K562 (cell line): ENCODE measurements around the gene IQCN. TPM values are rescaled to one million over a fixed set of nuclear protein-coding genes. Genes with fewer than 3 reads are reported as not detected.
A peak's percentile ranks its signal among the peaks of the same experiment; 100 is the strongest.

Source experiments
- ATAC-seq: fragments of 200-7000 bp; cut with Tn5 transposase; 3 replicates; pipeline ENCODE4 v1.9.1; 2020; ENCODE audit warnings: moderate library complexity
- BruUV-seq: library from RNA; stranded (reverse); fragments of 400-500 nt; replicated peaks from 2 replicates; lab custom pipeline; 2021; lab: Mats Ljungman, UMichigan
- CTCF ChIA-PET: fragments of 300-600 bp; formaldehyde crosslinking; extraction: SDS; loops from one replicate; lab custom pipeline; 2021; ENCODE audit warnings: low intra/inter-chr PET ratio; lab: Yijun Ruan, JAX
- POLR2A ChIA-PET: fragments of 300-600, 350-650 bp; sonication (Branson Sonifier 250); formaldehyde crosslinking; extraction: SDS; loops from one replicate; lab custom pipeline; 2021; ENCODE audit warnings: antibody characterized with exemption, inconsistent platforms; lab: Yijun Ruan, JAX
- DNase-seq, 4 experiments: peaks; one replicate each; pipeline versions ENCODE4 v3.0.0 to v3.0.0-alpha.2; 2011 to 2018; ENCODE audit warnings: low spot score in 3 of 4, mixed read lengths in 3 of 4; ENCODE audit errors: extremely low read depth in 1 of 4
- FAIRE-seq: peaks from 2 replicates; lab custom pipeline; 2011; peaks lifted over from hg19 to GRCh38; lab: Jason Lieb, UNC
- H2AFZ ChIP-seq: 2 replicates; pipeline ENCODE4 v1.6.0; 2011; ENCODE audit warnings: low read depth, low read length, control low read depth, inconsistent platforms
- H3K27ac ChIP-seq: fragments of 200-600 bp; 3 replicates; pipeline ENCODE4 v1.8.0; 2011; ENCODE audit warnings: low read depth, mild to moderate bottlenecking, control low read depth, inconsistent platforms, low read length, moderate library complexity, mixed read lengths; ENCODE audit errors: extremely low read depth
- H3K27me3 ChIP-seq, 2 experiments: fragments of 300-600 bp in 1 of 2; 2 replicates in 1 of 2; 3 replicates in 1 of 2; pipeline versions ENCODE4 v1.6.0 to v1.8.0; 2011; ENCODE audit warnings: inconsistent platforms in 2 of 2, low read length in 2 of 2, mild to moderate bottlenecking in 1 of 2, mixed read lengths in 1 of 2, moderate library complexity in 1 of 2; ENCODE audit not compliant: control insufficient read depth in 2 of 2, insufficient read depth in 2 of 2
- H3K36me3 ChIP-seq: fragments of 300-600 bp; 3 replicates; pipeline ENCODE4 v1.8.0; 2011; ENCODE audit warnings: mild to moderate bottlenecking, low read length, inconsistent platforms; ENCODE audit not compliant: control insufficient read depth, insufficient read depth
- H3K4me1 ChIP-seq, 2 experiments: fragments of 200-600 bp in 1 of 2; replicated peaks in 1 of 2; 2 replicates in 1 of 2; 3 replicates in 1 of 2; pipeline versions ENCODE4 v1.5.1 to v1.8.0; 2011; ENCODE audit warnings: inconsistent platforms in 2 of 2, low read length in 2 of 2, mild to moderate bottlenecking in 1 of 2, mixed read lengths in 1 of 2, moderate library complexity in 1 of 2; ENCODE audit not compliant: control insufficient read depth in 2 of 2, insufficient read depth in 2 of 2
- H3K4me2 ChIP-seq: 2 replicates; pipeline ENCODE4 v1.6.1; 2011; ENCODE audit warnings: low read length, control low read depth, inconsistent platforms, mixed read lengths; ENCODE audit not compliant: insufficient read depth
- H3K4me3 ChIP-seq: fragments of 200-600 bp; sonication (generic), shearing (Covaris generic); 2 replicates; pipeline ENCODE4 v1.5.1; 2016; ENCODE audit warnings: control low read depth, inconsistent platforms
- H3K79me2 ChIP-seq: fragments of 200-600 bp; 3 replicates; pipeline ENCODE4 v1.8.0; 2011; ENCODE audit warnings: low read length, inconsistent platforms; ENCODE audit not compliant: control insufficient read depth, insufficient read depth
- H3K9ac ChIP-seq, 2 experiments: 2 replicates each; pipeline versions ENCODE4 v1.6.0 to v1.6.1; 2011; ENCODE audit warnings: low read depth in 2 of 2, low read length in 2 of 2, control low read depth in 1 of 2, inconsistent platforms in 1 of 2, mild to moderate bottlenecking in 1 of 2, mixed read lengths in 1 of 2; ENCODE audit not compliant: insufficient read depth in 1 of 2
- H3K9me1 ChIP-seq: one replicate; pipeline ENCODE4 v1.6.0; 2011; ENCODE audit warnings: inconsistent platforms, mild to moderate bottlenecking, low read length, moderate library complexity; ENCODE audit not compliant: control insufficient read depth, insufficient read depth
- H3K9me3 ChIP-seq: replicated peaks from 2 replicates; pipeline ENCODE4 v1.5.1; 2011; ENCODE audit warnings: low read depth, low read length, inconsistent platforms; ENCODE audit not compliant: control insufficient read depth, insufficient read depth
- H4K20me1 ChIP-seq: replicated peaks from 2 replicates; pipeline ENCODE4 v1.6.1; 2011; ENCODE audit warnings: low read length, inconsistent platforms, mixed read lengths; ENCODE audit not compliant: control insufficient read depth, insufficient read depth
- GTF2E2 ChIP-seq: fragments of 200-800 bp; sonication (Bioruptor generic); IDR thresholded peaks from 2 replicates; pipeline ENCODE4 v1.6.1; 2016; ENCODE audit warnings: missing genetic modification characterization, missing compliant biosample characterization
- MTA2 ChIP-seq: fragments of 450-650 bp; IDR thresholded peaks from 2 replicates; pipeline ENCODE4 v1.6.1; 2016; ENCODE audit warnings: low read depth
- POLR2AphosphoS2 ChIP-seq: IDR thresholded peaks from 2 replicates; pipeline ENCODE4 v1.6.1; 2012; ENCODE audit warnings: low read length, improper control_type of control experiment
- RBM17 ChIP-seq: fragments of 200-400 bp; formaldehyde crosslinking; IDR thresholded peaks from 2 replicates; pipeline ENCODE4 v1.6.1; 2017; ENCODE audit warnings: low read depth, mild to moderate bottlenecking, low read length, borderline replicate concordance
- TBL1XR1 ChIP-seq, 2 experiments: IDR thresholded peaks; 2 replicates each; pipeline ENCODE4 v1.6.1; 2012; ENCODE audit warnings: improper control_type of control experiment in 2 of 2, low read length in 2 of 2, mild to moderate bottlenecking in 1 of 2
- XRCC4 ChIP-seq: IDR thresholded peaks from one replicate; pipeline ENCODE4 v1.6.1; 2011; ENCODE audit not compliant: insufficient read depth, insufficient read length; ENCODE audit errors: extremely low read depth
- ZBTB17 ChIP-seq: fragments of 450-650 bp; formaldehyde crosslinking; IDR thresholded peaks from 2 replicates; pipeline ENCODE4 v1.4.0; 2020; ENCODE audit warnings: mild to moderate bottlenecking
- ZSCAN32 ChIP-seq: fragments of 450-650 bp; formaldehyde crosslinking; IDR thresholded peaks from 2 replicates; pipeline ENCODE4 v1.4.0; 2020; ENCODE audit warnings: mild to moderate bottlenecking, moderate library complexity
- WGBS: fragments of 100-300 bp; shearing (Covaris generic); methylation state at CpG from one replicate; pipeline ENCODE4 v1.1.6; 2016; ENCODE audit warnings: low coverage, mixed read lengths; ENCODE audit not compliant: insufficient coverage; ENCODE audit errors: missing lambda C conversion rate; 5-methylcytosine and 5-hydroxymethylcytosine counted together
- in situ Hi-C: fragments of 300-500 bp; cut with MboI; formaldehyde crosslinking; loops from 4 replicates; pipeline ENCODE4 v1.15.0; 2018; ENCODE audit warnings: inconsistent platforms, mixed read lengths
- intact Hi-C: fragments of 100-400 bp; cut with micrococcal nuclease; formaldehyde crosslinking; loops from 2 replicates; pipeline ENCODE4 v1.14.2; 2022
- polyA plus RNA-seq, 8 experiments: library from polyadenylated mRNA; depleted of rRNA in 4 of 8; stranded (reverse) in 5 of 8; unstranded in 3 of 8; fragments of >200 nt; fragmentation: Nextera tagmentation in 2 of 8; fragmentation: Illumina TruSeq in 1 of 8; extraction: Ambion mirVana in 2 of 8; extraction: Trizol in 1 of 8; gene quantifications; 2 replicates each; pipeline versions ENCODE4 v1.2.1 to v1.2.3, GENCODE V29; 2011 to 2014; ENCODE audit warnings: inconsistent platforms in 1 of 8, missing spikeins in 1 of 8
- total RNA-seq, 7 experiments: library from RNA; depleted of rRNA in 6 of 7; stranded (reverse); fragments of >200 nt in 6 of 7; fragmentation: Illumina TruSeq in 2 of 7; extraction: Trizol in 2 of 7; gene quantifications; 2 replicates each; pipeline versions ENCODE4 v1.2.1 to v1.2.3, GENCODE V29; 2011 to 2021; ENCODE audit warnings: low replicate concordance in 1 of 7
- TF ChIP-seq, protein P1 (sequence below): fragments of 450-650 bp; IDR thresholded peaks from 2 replicates; pipeline ENCODE4 v1.6.1; 2016; ENCODE audit warnings: borderline replicate concordance
- TF ChIP-seq, protein P2 (sequence below): sonication (generic); formaldehyde crosslinking; IDR thresholded peaks from 2 replicates; pipeline ENCODE4 v1.8.1; 2023; ENCODE audit warnings: mild to moderate bottlenecking, missing genetic modification reagents
- TF ChIP-seq, protein P3 (sequence below): sonication (generic); formaldehyde crosslinking; IDR thresholded peaks from 2 replicates; pipeline ENCODE4 v1.8.0; 2022; ENCODE audit warnings: missing genetic modification reagents, mild to moderate bottlenecking, borderline replicate concordance

Gene IQCN
- total and polyA plus RNA-seq, 9 of the 15 experiments (the other 6 are each of a cell fraction or from before 2014, with no cell fraction given) = 0.01 to 0.07 (median 0.04) TPM; not detected in 3

DNA sequence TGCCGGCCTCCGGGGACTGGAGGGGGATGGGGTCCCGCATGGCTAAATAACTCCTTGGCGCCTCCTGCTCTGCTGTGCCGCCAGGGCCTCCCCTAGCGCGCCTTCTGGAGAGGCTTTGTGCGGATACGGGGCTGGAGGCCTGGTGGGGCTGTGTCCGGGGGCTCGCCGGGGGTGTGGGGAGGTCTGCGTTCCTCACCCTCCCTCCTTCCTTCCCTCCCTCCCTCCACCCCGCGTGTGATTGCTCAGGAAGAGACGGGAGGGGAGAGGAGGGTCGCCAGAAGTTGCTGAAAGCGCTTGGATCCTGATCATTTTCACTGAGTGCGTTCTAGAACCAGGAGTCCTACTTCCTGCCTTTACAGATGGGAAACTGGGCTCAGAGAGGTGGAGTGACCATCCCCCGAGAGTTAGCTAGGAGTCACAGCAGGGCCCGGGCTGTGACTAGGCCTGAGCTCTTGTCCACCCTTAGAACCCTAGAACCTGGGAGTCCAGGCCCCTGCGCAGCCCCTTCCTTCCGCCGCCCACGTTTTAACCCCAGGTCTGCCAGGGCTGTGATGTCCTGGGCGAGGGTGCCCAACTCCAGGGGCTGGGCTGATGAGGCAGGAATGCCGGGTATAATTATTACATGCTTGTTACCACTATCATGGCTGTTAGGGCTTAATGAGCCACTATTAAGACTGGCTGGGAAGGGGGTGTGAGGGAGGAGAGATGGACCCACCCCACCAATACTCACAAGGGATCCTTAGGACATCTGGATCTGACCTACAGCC lies 8.0 kb upstream of the IQCN start (continued):
- peak; percentile 76; the same call in 1 of the 2 replicates for TF ChIP-seq GTF2E2

DNA sequence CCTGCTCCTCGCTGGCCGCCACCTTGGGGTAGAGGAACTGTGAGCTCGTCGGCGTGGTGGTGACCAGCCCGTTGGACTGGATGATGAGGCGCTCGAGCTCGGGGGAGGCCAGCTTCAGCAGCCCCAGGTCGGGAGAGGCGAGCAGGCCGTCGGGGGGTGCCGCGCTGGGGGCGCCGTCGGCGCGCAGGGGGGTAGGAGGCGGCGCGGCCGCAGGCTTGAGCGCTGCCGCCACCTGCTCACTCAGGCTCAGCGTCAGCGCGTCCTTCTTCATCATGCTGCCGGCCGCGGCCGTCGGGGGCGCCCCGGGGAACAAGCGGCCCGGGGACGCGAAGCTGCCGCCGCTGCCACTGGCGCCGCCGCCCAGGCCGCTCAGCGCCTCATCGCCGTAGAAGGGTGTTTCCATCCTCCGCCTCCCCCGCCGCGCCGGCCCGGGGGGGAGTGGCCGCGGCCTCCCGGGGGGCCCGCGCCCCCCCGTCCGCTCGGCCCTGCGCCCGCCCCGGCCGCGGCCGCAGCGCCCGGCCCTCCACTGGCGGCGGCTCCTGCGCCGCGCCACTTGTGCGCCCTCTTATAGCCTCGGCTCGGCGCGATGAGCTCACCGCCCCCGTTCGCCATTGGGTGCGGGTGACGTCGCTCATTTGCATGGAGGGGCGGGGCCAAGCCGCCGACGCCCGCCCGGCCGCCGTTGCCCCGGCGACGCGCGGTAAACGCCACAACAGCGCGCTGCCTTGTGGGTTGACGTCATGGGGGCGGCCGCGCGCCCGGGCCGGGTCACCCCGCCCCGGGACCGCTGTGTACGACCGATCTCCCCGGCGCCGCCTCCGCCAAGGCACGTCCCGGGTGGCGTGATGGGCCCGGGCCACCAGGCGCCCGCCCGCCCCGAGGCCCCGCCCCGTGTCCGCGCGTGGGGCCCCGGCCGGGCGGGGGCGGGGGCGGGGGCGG lies 7.1 kb upstream of the IQCN start, which contains the start of gene JUND:
Gene JUND (minus strand): TSS at position 541 of the 939 bp plus-strand sequence. CDS start 138 bp downstream, at position 403.
- H3K4me2 ChIP-seq = peak within 1 kb of the TSS; percentile 99
- H2AFZ ChIP-seq = peak within 1 kb of the TSS; percentile 49; the same call in 1 of the 2 replicates
- DNase-seq = peak; percentile 84 to 99 (median 92)
- H3K9me1 ChIP-seq = peaks cover 12% of the 10 kb centered on the region
- FAIRE-seq = peak; percentile 32
- H3K27me3 ChIP-seq = no peaks in the 10 kb centered on the region
- ChIA-PET POLR2A (interaction anchor here (0.6 to 8.5 kb wide), 47 partner anchors 9 to 975 kb away, joined by 3 to 122 read pairs (median 5); partner anchors contain the start of genes CCDC124, GDF15, LSM4 and MPV17L2), CTCF (interaction anchor here (0.6 to 0.9 kb wide), 3 partner anchors 10 to 105 kb away, joined by 3 read pairs; no protein-coding TSS in a partner anchor)
- H4K20me1 ChIP-seq = peaks cover 26% of the 10 kb centered on the region
- no peaks in the 10 kb centered on the region for H3K9me3 ChIP-seq
- peaks cover 47% of the 10 kb centered on the region for H3K79me2 ChIP-seq
- in situ Hi-C loops = no loop called here
- H3K36me3 ChIP-seq = peaks cover 21% of the 10 kb centered on the region
- intact Hi-C loops = loop anchor here (1.0 to 2.0 kb wide), 3 partner anchors 23 to 133 kb away; partner anchors contain the start of gene GDF15
- under 1% methylated on average over 43 of the region's 138 CpGs for WGBS
- peak within 1 kb of the TSS; percentile 100 for H3K27ac ChIP-seq
- peaks cover 21 to 55% of the 10 kb centered on the region in 2 experiments for H3K4me1 ChIP-seq
- no TSS peak for BruUV-seq
- peak; percentile 77 for ATAC-seq
- H3K4me3 ChIP-seq = peak within 1 kb of the TSS; percentile 100
- peak within 1 kb of the TSS; percentile 99 to 100 for H3K9ac ChIP-seq
- TF ChIP-seq, protein P1, sequence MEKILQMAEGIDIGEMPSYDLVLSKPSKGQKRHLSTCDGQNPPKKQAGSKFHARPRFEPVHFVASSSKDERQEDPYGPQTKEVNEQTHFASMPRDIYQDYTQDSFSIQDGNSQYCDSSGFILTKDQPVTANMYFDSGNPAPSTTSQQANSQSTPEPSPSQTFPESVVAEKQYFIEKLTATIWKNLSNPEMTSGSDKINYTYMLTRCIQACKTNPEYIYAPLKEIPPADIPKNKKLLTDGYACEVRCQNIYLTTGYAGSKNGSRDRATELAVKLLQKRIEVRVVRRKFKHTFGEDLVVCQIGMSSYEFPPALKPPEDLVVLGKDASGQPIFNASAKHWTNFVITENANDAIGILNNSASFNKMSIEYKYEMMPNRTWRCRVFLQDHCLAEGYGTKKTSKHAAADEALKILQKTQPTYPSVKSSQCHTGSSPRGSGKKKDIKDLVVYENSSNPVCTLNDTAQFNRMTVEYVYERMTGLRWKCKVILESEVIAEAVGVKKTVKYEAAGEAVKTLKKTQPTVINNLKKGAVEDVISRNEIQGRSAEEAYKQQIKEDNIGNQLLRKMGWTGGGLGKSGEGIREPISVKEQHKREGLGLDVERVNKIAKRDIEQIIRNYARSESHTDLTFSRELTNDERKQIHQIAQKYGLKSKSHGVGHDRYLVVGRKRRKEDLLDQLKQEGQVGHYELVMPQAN = no peak
- no peak for TF ChIP-seq MTA2
- TF ChIP-seq ZBTB17 (CRISPR knock-in tag) = peak; percentile 14; the same call in 1 of the 2 replicates
- TF ChIP-seq, protein P2, sequence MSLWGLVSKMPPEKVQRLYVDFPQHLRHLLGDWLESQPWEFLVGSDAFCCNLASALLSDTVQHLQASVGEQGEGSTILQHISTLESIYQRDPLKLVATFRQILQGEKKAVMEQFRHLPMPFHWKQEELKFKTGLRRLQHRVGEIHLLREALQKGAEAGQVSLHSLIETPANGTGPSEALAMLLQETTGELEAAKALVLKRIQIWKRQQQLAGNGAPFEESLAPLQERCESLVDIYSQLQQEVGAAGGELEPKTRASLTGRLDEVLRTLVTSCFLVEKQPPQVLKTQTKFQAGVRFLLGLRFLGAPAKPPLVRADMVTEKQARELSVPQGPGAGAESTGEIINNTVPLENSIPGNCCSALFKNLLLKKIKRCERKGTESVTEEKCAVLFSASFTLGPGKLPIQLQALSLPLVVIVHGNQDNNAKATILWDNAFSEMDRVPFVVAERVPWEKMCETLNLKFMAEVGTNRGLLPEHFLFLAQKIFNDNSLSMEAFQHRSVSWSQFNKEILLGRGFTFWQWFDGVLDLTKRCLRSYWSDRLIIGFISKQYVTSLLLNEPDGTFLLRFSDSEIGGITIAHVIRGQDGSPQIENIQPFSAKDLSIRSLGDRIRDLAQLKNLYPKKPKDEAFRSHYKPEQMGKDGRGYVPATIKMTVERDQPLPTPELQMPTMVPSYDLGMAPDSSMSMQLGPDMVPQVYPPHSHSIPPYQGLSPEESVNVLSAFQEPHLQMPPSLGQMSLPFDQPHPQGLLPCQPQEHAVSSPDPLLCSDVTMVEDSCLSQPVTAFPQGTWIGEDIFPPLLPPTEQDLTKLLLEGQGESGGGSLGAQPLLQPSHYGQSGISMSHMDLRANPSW (CRISPR knock-in tag) = no peak
- no peak for TF ChIP-seq XRCC4
- no peak for TF ChIP-seq RBM17
- TF ChIP-seq, protein P3, sequence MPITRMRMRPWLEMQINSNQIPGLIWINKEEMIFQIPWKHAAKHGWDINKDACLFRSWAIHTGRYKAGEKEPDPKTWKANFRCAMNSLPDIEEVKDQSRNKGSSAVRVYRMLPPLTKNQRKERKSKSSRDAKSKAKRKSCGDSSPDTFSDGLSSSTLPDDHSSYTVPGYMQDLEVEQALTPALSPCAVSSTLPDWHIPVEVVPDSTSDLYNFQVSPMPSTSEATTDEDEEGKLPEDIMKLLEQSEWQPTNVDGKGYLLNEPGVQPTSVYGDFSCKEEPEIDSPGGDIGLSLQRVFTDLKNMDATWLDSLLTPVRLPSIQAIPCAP (CRISPR knock-in tag) = no peak
- TF ChIP-seq ZSCAN32 (CRISPR knock-in tag) = no peak
- TF ChIP-seq POLR2AphosphoS2 = no peak
- TF ChIP-seq TBL1XR1 (IDR thresholded peaks at IDR 0.05; ENCODE audit: low read length in 2 of 2) = no peak; a peak in 1 of 4 replicates
